ENCODE data around the gene TLE5. TPM values are rescaled to one million over a fixed set of nuclear protein-coding genes. Genes with fewer than 3 reads are reported as not detected.
"Not testable (repeated sequence)": the region's sequence is repeated elsewhere in the genome, so short reads cannot be mapped to it uniquely, and the experiment has no call there.

The TLE5 gene
- polyA plus RNA-seq, 1 donor (not counting 4 experiments of a cell fraction or from before 2014, with no cell fraction given): 249 TPM

- FAIRE-seq (no peak), DNase-seq (ENCODE audit: low read depth, low spot score) (no peak)
- H3K9me3 ChIP-seq (ENCODE audit: control insufficient read depth, low read depth, low read length): no peaks in the 10 kb centered on the region
- no peaks in the 10 kb centered on the region for H3K27me3 ChIP-seq (ENCODE audit: control insufficient read depth, extremely low read depth, insufficient read depth, low read length)
- peaks cover 3% of the 10 kb centered on the region for H4K20me1 ChIP-seq (ENCODE audit: control insufficient read depth, extremely low read depth, insufficient read depth, low read length)
- peak overlapping the region; percentile 69 to 96 (median 86) for H3K4me3 ChIP-seq (ENCODE audit: control insufficient read depth in 2 of 3, extremely low read depth in 1 of 3, insufficient read depth in 2 of 3, low read depth in 1 of 3, low read length in 3 of 3)
- H2AFZ ChIP-seq (ENCODE audit: control insufficient read depth, low read length): no peak overlapping the region
- peak overlapping the region; percentile 84 for H3K4me2 ChIP-seq (ENCODE audit: control insufficient read depth, extremely low read depth, insufficient read depth, low read depth, low read length)
- TF ChIP-seq CTCF (optimal IDR thresholded peaks at IDR 0.05 in 1 of 3, IDR thresholded peaks at IDR 0.05 in 1 of 3, conservative IDR thresholded peaks at IDR 0.05 in 1 of 3; ENCODE audit: extremely low read depth in 1 of 3, insufficient read depth in 2 of 3, low read length in 3 of 3) (no peak), EZH2 (IDR thresholded peaks at IDR 0.05; ENCODE audit: low read length) (no peak)
- dilution Hi-C loops (cut with MboI; ENCODE audit: extremely low pct_ligation_motif_present, low sequenced_read_pairs): no loop called here
- no peaks in the 10 kb centered on the region for H3K9me1 ChIP-seq (ENCODE audit: control insufficient read depth, extremely low read depth, insufficient read depth, low read length)
- H3K79me2 ChIP-seq (ENCODE audit: control insufficient read depth, insufficient read depth, low read length): peaks cover 62% of the 10 kb centered on the region
- no peaks in the 10 kb centered on the region for H3K36me3 ChIP-seq (ENCODE audit: control insufficient read depth in 2 of 2, extremely low read depth in 1 of 2, insufficient read depth in 2 of 2, low read length in 2 of 2)
- peaks cover 29% of the 10 kb centered on the region for H3K4me1 ChIP-seq (ENCODE audit: control insufficient read depth, extremely low read depth, insufficient read depth, low read length)
- H3K9ac ChIP-seq (ENCODE audit: control insufficient read depth, extremely low read depth, insufficient read depth, low read length): peak overlapping the region; percentile 87
- H3K27ac ChIP-seq (ENCODE audit: control insufficient read depth, insufficient read depth, low read length): peak overlapping the region; percentile 63
Observed at GRCh38 chr19:3095441-3096191, 33.3 kb upstream of the TLE5 start.

GRCh38 chr19:3094601-3095440 is 32.5 kb upstream of the TLE5 start:
- FAIRE-seq (no peak), DNase-seq (ENCODE audit: low read depth, low spot score) (no peak)
- H3K9me1 ChIP-seq (ENCODE audit: control insufficient read depth, extremely low read depth, insufficient read depth, low read length): no peaks in the 10 kb centered on the region
- no peaks in the 10 kb centered on the region for H3K9me3 ChIP-seq (ENCODE audit: control insufficient read depth, low read depth, low read length)
- peak overlapping the region; percentile 87 for H3K9ac ChIP-seq (ENCODE audit: control insufficient read depth, extremely low read depth, insufficient read depth, low read length)
- no peaks in the 10 kb centered on the region for H3K36me3 ChIP-seq (ENCODE audit: control insufficient read depth in 2 of 2, extremely low read depth in 1 of 2, insufficient read depth in 2 of 2, low read length in 2 of 2)
- TF ChIP-seq CTCF (optimal IDR thresholded peaks at IDR 0.05 in 1 of 3, IDR thresholded peaks at IDR 0.05 in 1 of 3, conservative IDR thresholded peaks at IDR 0.05 in 1 of 3; ENCODE audit: extremely low read depth in 1 of 3, insufficient read depth in 2 of 3, low read length in 3 of 3) (no peak), EZH2 (IDR thresholded peaks at IDR 0.05; ENCODE audit: low read length) (no peak)
- H3K4me3 ChIP-seq (ENCODE audit: control insufficient read depth in 2 of 3, extremely low read depth in 1 of 3, insufficient read depth in 2 of 3, low read depth in 1 of 3, low read length in 3 of 3): peak overlapping the region; percentile 69 to 96 (median 86)
- H3K27ac ChIP-seq (ENCODE audit: control insufficient read depth, insufficient read depth, low read length): peak overlapping the region; percentile 63
- no peaks in the 10 kb centered on the region for H3K27me3 ChIP-seq (ENCODE audit: control insufficient read depth, extremely low read depth, insufficient read depth, low read length)
- H4K20me1 ChIP-seq (ENCODE audit: control insufficient read depth, extremely low read depth, insufficient read depth, low read length): peaks cover 2% of the 10 kb centered on the region
- dilution Hi-C loops (cut with MboI; ENCODE audit: extremely low pct_ligation_motif_present, low sequenced_read_pairs): no loop called here
- no peak overlapping the region for H2AFZ ChIP-seq (ENCODE audit: control insufficient read depth, low read length)
- peaks cover 29% of the 10 kb centered on the region for H3K4me1 ChIP-seq (ENCODE audit: control insufficient read depth, extremely low read depth, insufficient read depth, low read length)
- peaks cover 54% of the 10 kb centered on the region for H3K79me2 ChIP-seq (ENCODE audit: control insufficient read depth, insufficient read depth, low read length)
- peak overlapping the region; percentile 84 for H3K4me2 ChIP-seq (ENCODE audit: control insufficient read depth, extremely low read depth, insufficient read depth, low read depth, low read length)

DNA sequence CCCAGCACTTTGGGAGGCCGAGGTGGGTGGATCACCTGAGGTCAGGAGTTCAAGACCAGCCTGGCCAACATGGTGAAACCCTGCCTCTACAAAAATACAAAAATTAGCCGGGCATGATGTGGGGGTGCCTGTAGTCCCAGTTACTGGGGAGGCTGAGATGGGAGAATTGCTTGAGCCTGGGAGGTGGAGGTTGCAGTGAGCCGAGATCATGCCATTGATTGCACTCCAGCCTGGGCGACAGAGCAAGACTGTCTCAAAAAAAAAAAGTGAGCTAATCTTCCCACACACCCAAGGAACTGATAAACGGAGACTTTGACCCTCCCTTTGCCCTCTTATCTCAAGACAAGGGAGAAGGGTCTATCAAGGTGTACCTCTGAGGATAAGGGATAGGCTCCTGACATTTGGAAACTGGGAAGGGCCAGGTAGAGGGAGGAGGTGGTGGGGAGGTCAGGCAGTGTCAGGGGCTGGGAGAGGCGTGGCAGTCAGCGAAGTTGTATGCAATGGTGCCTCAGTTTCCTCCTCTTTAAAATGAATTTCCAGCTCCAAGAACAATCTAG is 27.1 kb upstream of the TLE5 start:
- H3K36me3 ChIP-seq (ENCODE audit: control insufficient read depth in 2 of 2, extremely low read depth in 1 of 2, insufficient read depth in 2 of 2, low read length in 2 of 2); FAIRE-seq; H3K4me2 ChIP-seq (ENCODE audit: control insufficient read depth, extremely low read depth, insufficient read depth, low read depth, low read length); H3K9me3 ChIP-seq (ENCODE audit: control insufficient read depth, low read depth, low read length); H3K27ac ChIP-seq (ENCODE audit: control insufficient read depth, insufficient read depth, low read length); H2AFZ ChIP-seq (ENCODE audit: control insufficient read depth, low read length); DNase-seq (ENCODE audit: low read depth, low spot score); H3K4me3 ChIP-seq (ENCODE audit: control insufficient read depth in 2 of 3, extremely low read depth in 1 of 3, insufficient read depth in 2 of 3, low read depth in 1 of 3, low read length in 3 of 3); H3K9ac ChIP-seq (ENCODE audit: control insufficient read depth, extremely low read depth, insufficient read depth, low read length); H3K79me2 ChIP-seq (ENCODE audit: control insufficient read depth, insufficient read depth, low read length); H3K27me3 ChIP-seq (ENCODE audit: control insufficient read depth, extremely low read depth, insufficient read depth, low read length); dilution Hi-C loops (cut with MboI; ENCODE audit: extremely low pct_ligation_motif_present, low sequenced_read_pairs); H3K9me1 ChIP-seq (ENCODE audit: control insufficient read depth, extremely low read depth, insufficient read depth, low read length); H3K4me1 ChIP-seq (ENCODE audit: control insufficient read depth, extremely low read depth, insufficient read depth, low read length); H4K20me1 ChIP-seq (ENCODE audit: control insufficient read depth, extremely low read depth, insufficient read depth, low read length): not testable (repeated sequence)

All from keratinocyte (primary cell).